Keratinocyte (primary cell): ENCODE results near the gene WFIKKN1. TPM values are rescaled to one million over a fixed set of nuclear protein-coding genes. Genes with fewer than 3 reads are reported as not detected.

Experiments used
- DNase-seq: peaks from one replicate; pipeline ENCODE4 v3.0.0-alpha.2; 2011; ENCODE audit warnings: low read depth, missing footprints, low spot score
- FAIRE-seq: peaks from 2 replicates; lab custom pipeline; 2011; peaks lifted over from hg19 to GRCh38; lab: Jason Lieb, UNC
- H2AFZ ChIP-seq: 2 replicates; pipeline ENCODE4 v1.6.0; 2012; ENCODE audit warnings: low read length, control low read depth, inconsistent platforms; ENCODE audit not compliant: control insufficient read depth
- H3K27ac ChIP-seq: 2 replicates; pipeline ENCODE4 v1.5.1; 2011; ENCODE audit warnings: low read length; ENCODE audit not compliant: control insufficient read depth, insufficient read depth
- H3K27me3 ChIP-seq: 3 replicates; pipeline ENCODE4 v1.6.0; 2011; ENCODE audit warnings: low read length; ENCODE audit not compliant: control insufficient read depth, insufficient read depth; ENCODE audit errors: extremely low read depth
- H3K36me3 ChIP-seq, 2 experiments: 2 replicates in 1 of 2; 3 replicates in 1 of 2; pipeline ENCODE4 v1.5.1; 2011; ENCODE audit warnings: low read length in 2 of 2, mild to moderate bottlenecking in 1 of 2; ENCODE audit not compliant: control insufficient read depth in 2 of 2, insufficient read depth in 2 of 2; ENCODE audit errors: extremely low read depth in 1 of 2
- H3K4me1 ChIP-seq: 3 replicates; pipeline ENCODE4 v1.5.1; 2011; ENCODE audit warnings: low read length; ENCODE audit not compliant: control insufficient read depth, insufficient read depth; ENCODE audit errors: extremely low read depth
- H3K4me2 ChIP-seq: 3 replicates; pipeline ENCODE4 v1.6.0; 2011; ENCODE audit warnings: low read depth, low read length; ENCODE audit not compliant: control insufficient read depth, insufficient read depth; ENCODE audit errors: extremely low read depth
- H3K4me3 ChIP-seq, 3 experiments: fragments of 200-600 bp in 1 of 3; sonication (generic) in 1 of 3; 2 replicates in 2 of 3; 3 replicates in 1 of 3; pipeline ENCODE4 v1.5.1; 2011 to 2016; ENCODE audit warnings: low read length in 3 of 3, mild to moderate bottlenecking in 3 of 3, control low read depth in 2 of 3, inconsistent platforms in 1 of 3, low read depth in 1 of 3, mixed read lengths in 1 of 3, mixed run types in 1 of 3, moderate library complexity in 1 of 3; ENCODE audit not compliant: control insufficient read depth in 2 of 3, insufficient read depth in 2 of 3; ENCODE audit errors: extremely low read depth in 1 of 3
- H3K79me2 ChIP-seq: 2 replicates; pipeline ENCODE4 v1.6.0; 2012; ENCODE audit warnings: low read length; ENCODE audit not compliant: control insufficient read depth, insufficient read depth
- H3K9ac ChIP-seq: 3 replicates; pipeline ENCODE4 v1.6.0; 2011; ENCODE audit warnings: low read length; ENCODE audit not compliant: control insufficient read depth, insufficient read depth; ENCODE audit errors: extremely low read depth
- H3K9me1 ChIP-seq: 3 replicates; pipeline ENCODE4 v1.6.0; 2011; ENCODE audit warnings: low read length; ENCODE audit not compliant: control insufficient read depth, insufficient read depth; ENCODE audit errors: extremely low read depth
- H3K9me3 ChIP-seq: 2 replicates; pipeline ENCODE4 v1.5.1; 2012; ENCODE audit warnings: low read depth, low read length; ENCODE audit not compliant: control insufficient read depth
- H4K20me1 ChIP-seq: 3 replicates; pipeline ENCODE4 v1.6.0; 2011; ENCODE audit warnings: low read length; ENCODE audit not compliant: control insufficient read depth, insufficient read depth; ENCODE audit errors: extremely low read depth
- CTCF ChIP-seq, 3 experiments: IDR thresholded peaks in 1 of 3; conservative IDR thresholded peaks in 1 of 3; optimal IDR thresholded peaks in 1 of 3; 2 replicates in 2 of 3; 3 replicates in 1 of 3; pipeline versions ENCODE3 to v1.5.1; 2011; ENCODE audit warnings: low read length in 3 of 3, mild to moderate bottlenecking in 3 of 3, moderate library complexity in 2 of 3, control low read depth in 1 of 3, inconsistent platforms in 1 of 3; ENCODE audit not compliant: insufficient read depth in 2 of 3; ENCODE audit errors: extremely low read depth in 1 of 3
- EZH2 ChIP-seq: IDR thresholded peaks from one replicate; pipeline ENCODE4 v1.6.1; 2012; ENCODE audit warnings: inconsistent platforms, mild to moderate bottlenecking, low read length, moderate library complexity
- dilution Hi-C: fragments of 300-500 bp; cut with MboI; formaldehyde crosslinking; loops from one replicate; pipeline ENCODE4 v1.7.0; 2020; ENCODE audit warnings: low sequenced_read_pairs; ENCODE audit not compliant: extremely low pct_ligation_motif_present
- polyA plus RNA-seq, 5 experiments: library from polyadenylated mRNA; depleted of rRNA in 3 of 5; stranded (reverse) in 3 of 5; stranded (forward) in 1 of 5; unstranded in 1 of 5; fragments of >200 nt; gene quantifications; 1 replicate in 1 of 5; 2 replicates in 3 of 5; 3 replicates in 1 of 5; pipeline versions ENCODE4 v1.2.1 to v1.2.3, GENCODE V29; 2011 to 2012; ENCODE audit warnings: missing spikeins in 2 of 5, low read depth in 1 of 5, low replicate concordance in 1 of 5

Gene WFIKKN1
- polyA plus RNA-seq, 1 donor (not counting 4 experiments of a cell fraction or from before 2014, with no cell fraction given), result not detected

- Histone ChIP-seq H3K4me2 (peak within 1 kb of the TSS; percentile 97), H4K20me1 (peaks cover 31% of the 10 kb centered on the region), H2AFZ (peak within 1 kb of the TSS; percentile 94), H3K27me3 (peaks cover 3% of the 10 kb centered on the region), H3K9ac (peak within 1 kb of the TSS; percentile 89), H3K4me1 (peaks cover 51% of the 10 kb centered on the region), H3K79me2 (peaks cover 26% of the 10 kb centered on the region), H3K4me3 (peak within 1 kb of the TSS; percentile 80 to 90 (median 88)), H3K9me1 (peaks cover 12% of the 10 kb centered on the region), H3K9me3 (no peaks in the 10 kb centered on the region), H3K27ac (peak within 1 kb of the TSS; percentile 89), H3K36me3 (no peaks in the 10 kb centered on the region)
- dilution Hi-C loops, result no loop called here
- peak; percentile 81 for DNase-seq
- FAIRE-seq, result no peak
- TF ChIP-seq EZH2 (no peak), CTCF (optimal IDR thresholded peaks at IDR 0.05 in 1 of 3, IDR thresholded peaks at IDR 0.05 in 1 of 3, conservative IDR thresholded peaks at IDR 0.05 in 1 of 3; ENCODE audit: extremely low read depth in 1 of 3, insufficient read depth in 2 of 3, low read length in 3 of 3) (peak in 2 of 3 experiments; percentile 28)
These were observed 41.1 kb upstream of the WFIKKN1 start, which contains the start of gene RAB40C for GRCh38 chr16:589658-590187. TSS of gene RAB40C (plus strand) at chr16:590066. CDS start at chr16:590292, 226 bp downstream.

GRCh38 chr16:590188-590814 is 40.5 kb upstream of the WFIKKN1 start:
- peak overlapping the region; percentile 80 for H3K9ac ChIP-seq
- DNase-seq (no peak), FAIRE-seq (no peak)
- TF ChIP-seq CTCF (optimal IDR thresholded peaks at IDR 0.05 in 1 of 3, IDR thresholded peaks at IDR 0.05 in 1 of 3, conservative IDR thresholded peaks at IDR 0.05 in 1 of 3; ENCODE audit: extremely low read depth in 1 of 3, insufficient read depth in 2 of 3, low read length in 3 of 3) (no peak), EZH2 (no peak)
- H3K9me1 ChIP-seq, result peaks cover 12% of the 10 kb centered on the region
- peaks cover 51% of the 10 kb centered on the region for H3K4me1 ChIP-seq
- H3K4me2 ChIP-seq, result peak overlapping the region; percentile 97
- H3K4me3 ChIP-seq, result peak overlapping the region; percentile 75 to 85 (median 84)
- H4K20me1 ChIP-seq, result peaks cover 35% of the 10 kb centered on the region
- H2AFZ ChIP-seq, result peak overlapping the region; percentile 64
- H3K27ac ChIP-seq, result peak overlapping the region; percentile 36
- no peaks in the 10 kb centered on the region for H3K36me3 ChIP-seq
- H3K9me3 ChIP-seq, result no peaks in the 10 kb centered on the region
- peaks cover 31% of the 10 kb centered on the region for H3K79me2 ChIP-seq
- dilution Hi-C loops, result no loop called here
- H3K27me3 ChIP-seq, result peaks cover 3% of the 10 kb centered on the region
